ENCODE results near the gene PMM1.
A peak's percentile ranks its signal among the peaks of the same experiment; 100 is the strongest.
"Not testable (repeated sequence)": the region's sequence is repeated elsewhere in the genome, so short reads cannot be mapped to it uniquely, and the experiment has no call there.

The PMM1 gene

GRCh38 chr22:41589391-41590241 lies at the start of gene PMM1:
Gene PMM1 (minus strand): TSS chr22:41589840. CDS start chr22:41589805, 35 bp downstream.
- peak; percentile 99 to 100 (median 100) for DNase-seq

- DNase-seq, result no peak
Measured at GRCh38 chr22:41638748-41639147, 49.1 kb upstream of the PMM1 start.

GRCh38 chr22:41638124-41638523 lies 48.5 kb upstream of the PMM1 start:
- no peak for DNase-seq

- DNase-seq, result not testable (repeated sequence)
Measured at GRCh38 chr22:41637623-41638022, 48.0 kb upstream of the PMM1 start.

GRCh38 chr22:41636467-41636866 lies 46.8 kb upstream of the PMM1 start:
- DNase-seq, result no peak

GRCh38 chr22:41634610-41635009 lies 45.0 kb upstream of the PMM1 start:
- not testable (repeated sequence) for DNase-seq

GRCh38 chr22:41631615-41632014 lies 42.0 kb upstream of the PMM1 start:
- DNase-seq, result not testable (repeated sequence)

- not testable (repeated sequence) for DNase-seq
Measured at GRCh38 chr22:41631115-41631514, 41.5 kb upstream of the PMM1 start.

- DNase-seq, result no peak
Measured at GRCh38 chr22:41625577-41625976, 35.9 kb upstream of the PMM1 start.

GRCh38 chr22:41621911-41622179 lies 32.2 kb upstream of the PMM1 start:
- DNase-seq, result no peak

GRCh38 chr22:41621099-41621910 lies 31.7 kb upstream of the PMM1 start, which contains the start of gene XRCC6:
Gene XRCC6 (plus strand): TSS chr22:41621295. CDS start chr22:41622005, 710 bp downstream.
- peak; percentile 99 to 100 (median 100) for DNase-seq

- DNase-seq, result peak in 1 of 4 experiments; percentile 36
Measured at GRCh38 chr22:41620589-41621098, 31.0 kb upstream of the PMM1 start, which contains the start of gene DESI1. Gene DESI1 (minus strand): TSS chr22:41621043. CDS start chr22:41620839, 204 bp downstream.

GRCh38 chr22:41619979-41620588 lies 30.4 kb upstream of the PMM1 start:
- DNase-seq, result peak; percentile 7 to 34 (median 16)

- no peak for DNase-seq
Measured at GRCh38 chr22:41613456-41613855, 23.8 kb upstream of the PMM1 start.

- no peak for DNase-seq
Measured at GRCh38 chr22:41612603-41613306, 23.1 kb upstream of the PMM1 start.

- DNase-seq, result no peak
Measured at GRCh38 chr22:41608386-41608785, 18.7 kb upstream of the PMM1 start.

GRCh38 chr22:41603873-41604332 lies 14.3 kb upstream of the PMM1 start:
- no peak for DNase-seq

- DNase-seq, result no peak
Measured at GRCh38 chr22:41600976-41601375, 11.3 kb upstream of the PMM1 start.

- no peak for DNase-seq
Measured at GRCh38 chr22:41598891-41599635, 9.4 kb upstream of the PMM1 start.

- no peak for DNase-seq
Measured at GRCh38 chr22:41598081-41598480, 8.4 kb upstream of the PMM1 start.

- DNase-seq, result no peak
Measured at GRCh38 chr22:41597635-41597953, 8.0 kb upstream of the PMM1 start.
